HG03469 (cell line): ENCODE results near the gene RNF38.
"Not testable (repeated sequence)": the region's sequence is repeated elsewhere in the genome, so short reads cannot be mapped to it uniquely, and the experiment has no call there.

ENCODE experiments used
- ATAC-seq: cut with Tn5 transposase; IDR thresholded peaks from one replicate; pipeline ENCODE4 v1.9.1; 2021; ENCODE audit warnings: mild to moderate bottlenecking, moderate library complexity, moderate number of reproducible peaks; ENCODE audit not compliant: unreplicated experiment

RNF38 gene

DNA sequence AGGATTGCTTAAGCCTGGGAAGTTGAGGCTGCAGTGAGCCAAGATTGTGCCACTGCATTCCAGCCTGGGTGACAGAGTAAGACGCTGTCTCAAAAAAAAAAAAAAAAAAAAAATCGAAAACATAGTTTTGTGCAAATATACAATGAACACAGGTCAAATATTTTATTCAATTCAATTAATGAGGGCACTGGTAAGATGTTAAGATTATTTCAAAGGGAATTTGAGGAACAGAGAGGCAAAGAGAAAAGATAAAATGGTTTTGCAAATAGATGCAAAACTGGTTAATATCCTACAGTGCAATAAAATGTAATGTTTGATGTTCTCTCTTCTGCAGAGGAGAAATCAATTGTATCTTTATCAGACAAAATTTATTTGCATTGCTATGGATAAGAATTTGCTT is 102.3 kb downstream of the RNF38 start:
- ATAC-seq: no peak

GRCh38 chr9:36294996-36295395 is 105.1 kb downstream of the RNF38 start:
- ATAC-seq: not testable (repeated sequence)

GRCh38 chr9:36293918-36294317 is 106.2 kb downstream of the RNF38 start:
- ATAC-seq: no peak

DNA sequence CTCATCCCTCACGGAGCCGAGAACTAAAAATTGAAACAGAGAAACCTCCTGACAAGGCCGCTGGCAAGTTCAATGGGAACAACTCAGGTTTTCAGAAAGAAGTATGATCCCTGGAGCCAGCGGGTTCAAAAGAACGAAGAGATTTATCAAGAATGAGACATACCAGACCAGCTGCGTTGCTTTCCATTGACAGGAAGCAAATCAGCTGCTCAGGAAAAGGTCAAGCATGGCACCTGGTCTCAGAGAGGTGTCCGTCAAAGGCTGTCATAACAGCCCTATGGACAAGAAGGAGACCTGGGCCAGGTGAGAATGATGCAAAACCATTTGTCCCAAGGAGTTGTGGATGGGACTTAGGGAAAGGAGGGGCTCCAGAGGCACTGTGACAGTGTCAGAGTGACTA is 106.9 kb downstream of the RNF38 start:
- ATAC-seq: no peak

DNA sequence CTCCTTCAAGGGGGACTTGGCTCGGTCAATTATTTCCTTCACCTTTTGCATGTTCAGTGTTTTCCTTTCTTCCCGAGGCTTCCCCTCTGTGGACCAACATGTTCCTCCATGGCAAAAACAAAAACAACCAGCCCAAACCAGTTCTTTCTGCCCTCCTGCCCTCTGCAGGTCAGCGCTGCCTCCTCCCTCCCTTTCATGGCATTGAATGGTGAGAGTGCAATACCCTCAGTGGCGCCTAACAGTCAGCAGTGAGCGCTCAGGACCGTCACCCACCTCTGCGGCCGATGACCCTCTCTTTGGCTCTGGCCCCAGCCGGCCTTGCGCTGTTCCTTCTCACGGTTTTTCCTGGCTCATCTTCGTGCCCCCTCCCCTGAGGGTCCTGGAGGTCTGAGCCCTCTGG is 107.4 kb downstream of the RNF38 start:
- ATAC-seq: no peak

DNA sequence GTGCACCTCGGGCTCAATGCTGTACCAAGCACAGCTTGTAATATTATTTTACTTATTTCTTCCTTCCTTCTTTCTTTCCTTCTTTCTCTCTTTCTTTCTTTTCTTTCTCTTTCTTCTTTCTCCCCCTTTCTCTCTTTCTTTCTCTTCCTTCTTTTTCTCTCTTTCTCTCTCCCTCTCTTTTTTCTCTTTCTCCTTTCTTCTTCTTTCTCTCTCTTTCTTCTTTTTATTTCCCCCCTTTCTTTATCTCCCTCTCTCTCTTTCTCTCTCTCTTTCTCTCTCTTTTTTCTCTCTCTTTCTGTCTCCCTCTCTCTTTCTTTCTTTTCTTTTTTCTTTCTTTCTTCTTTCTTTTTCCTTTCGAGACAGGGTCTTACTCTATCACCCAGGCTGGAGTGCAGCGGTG is 109.1 kb downstream of the RNF38 start:
- ATAC-seq: no peak

DNA sequence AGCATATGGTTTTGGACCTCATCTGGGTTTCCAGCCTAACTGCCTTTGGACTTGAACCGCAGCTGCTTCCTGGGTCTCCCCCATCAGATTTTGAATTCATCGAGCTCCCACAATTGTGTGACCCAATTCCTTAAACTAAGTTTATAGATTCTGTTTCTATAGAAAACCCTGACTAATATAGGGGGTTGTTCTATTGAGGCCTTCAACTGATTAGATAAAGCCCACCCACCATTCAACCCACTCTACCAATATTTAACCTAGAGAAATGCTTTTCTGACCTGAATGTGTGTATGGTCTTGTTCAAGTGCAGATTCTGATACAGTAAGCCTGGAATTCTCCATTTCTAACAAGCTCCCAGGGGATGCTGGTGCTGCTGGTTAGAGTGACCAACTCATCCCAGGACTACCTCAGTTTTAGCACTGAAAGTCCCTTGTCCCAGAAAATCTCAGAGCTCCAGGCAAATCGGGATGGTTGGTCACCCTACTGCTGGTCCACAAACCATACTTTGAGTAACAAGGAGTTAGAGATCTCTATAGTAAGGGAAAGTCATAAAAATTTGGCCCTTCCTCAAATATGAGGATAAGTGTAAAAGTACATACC is 110.1 kb downstream of the RNF38 start:
- no peak for ATAC-seq

DNA sequence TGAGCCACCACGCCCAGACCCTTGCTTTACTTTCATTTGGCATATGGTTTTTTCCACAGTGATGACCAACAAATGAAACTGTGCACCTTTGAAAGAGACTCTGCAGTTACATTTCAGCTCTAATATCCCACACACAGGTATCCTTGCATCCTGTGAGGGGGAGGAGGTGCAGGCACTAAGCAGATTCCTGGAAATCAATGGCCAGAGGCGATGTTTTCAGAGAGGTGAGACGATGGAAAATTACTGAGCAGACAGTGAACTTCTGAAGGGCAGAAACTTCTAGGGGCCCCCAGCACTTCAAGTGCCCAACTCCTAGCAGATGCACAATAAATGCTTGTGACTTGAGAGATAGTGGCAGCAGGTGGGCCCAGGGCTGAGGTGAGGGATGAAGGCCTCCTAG is 112.0 kb downstream of the RNF38 start:
- ATAC-seq: no peak
